HEK293 (cell line): Measurements from ENCODE around the gene CLK1.

Experiments used
- CTCF ChIA-PET: fragments of 350-600 bp; formaldehyde crosslinking; extraction: SDS; loops from one replicate; lab custom pipeline; 2021; ENCODE audit warnings: antibody characterized with exemption; lab: Yijun Ruan, JAX
- POLR2A ChIA-PET: fragments of 300-600 bp; formaldehyde crosslinking; extraction: SDS; loops from one replicate; lab custom pipeline; 2020; ENCODE audit warnings: antibody characterized with exemption, inconsistent platforms; lab: Yijun Ruan, JAX
- H3K27ac ChIP-seq: fragments of 200-500 bp; sonication (Bioruptor generic); 2 replicates; pipeline ENCODE4 v1.5.1; 2014; ENCODE audit warnings: low read depth, low read length, control low read depth, inconsistent platforms; ENCODE audit errors: extremely low read depth
- H3K36me3 ChIP-seq, 2 experiments: fragments of 200-500 bp in 1 of 2; sonication (Bioruptor generic) in 1 of 2; 1 replicate in 1 of 2; 2 replicates in 1 of 2; pipeline ENCODE4 v1.5.1; 2014 to 2017; ENCODE audit warnings: inconsistent platforms in 2 of 2, low read length in 2 of 2; ENCODE audit not compliant: control insufficient read depth in 2 of 2, insufficient read depth in 1 of 2
- H3K4me1 ChIP-seq: fragments of 200-500 bp; sonication (Bioruptor generic); 2 replicates; pipeline ENCODE4 v1.5.1; 2014; ENCODE audit warnings: mild to moderate bottlenecking, low read length, inconsistent platforms; ENCODE audit not compliant: control insufficient read depth, insufficient read depth
- H3K4me3 ChIP-seq: 2 replicates; pipeline ENCODE4 v1.5.1; 2011; ENCODE audit warnings: low read depth, mild to moderate bottlenecking, control low read depth, low read length, moderate library complexity
- H3K9me3 ChIP-seq: fragments of 200-500 bp; sonication (Bioruptor generic); 2 replicates; pipeline ENCODE4 v1.5.1; 2014; ENCODE audit warnings: low read depth, low read length, inconsistent platforms; ENCODE audit not compliant: control insufficient read depth, insufficient read depth
- CTCF ChIP-seq: fragments of 450-650 bp; formaldehyde crosslinking; IDR thresholded peaks from 2 replicates; pipeline ENCODE4 v1.5.1; 2016; ENCODE audit warnings: missing biosample characterization, missing genetic modification characterization
- IKZF3 ChIP-seq: fragments of 450-650 bp; IDR thresholded peaks from 2 replicates; pipeline ENCODE4 v1.5.0; 2018; ENCODE audit warnings: missing biosample characterization, mild to moderate bottlenecking, missing genetic modification characterization, moderate library complexity
- KLF8 ChIP-seq: fragments of 450-650 bp; formaldehyde crosslinking; IDR thresholded peaks from 2 replicates; pipeline ENCODE4 v1.5.1; 2016; ENCODE audit warnings: missing biosample characterization, missing genetic modification characterization
- ZNF114 ChIP-seq: fragments of 450-650 bp; formaldehyde crosslinking; IDR thresholded peaks from 2 replicates; pipeline ENCODE4 v1.5.0; 2017; ENCODE audit warnings: missing biosample characterization, missing genetic modification characterization
- ZNF155 ChIP-seq: fragments of 450-650 bp; formaldehyde crosslinking; IDR thresholded peaks from 2 replicates; pipeline ENCODE4 v1.5.1; 2016; ENCODE audit warnings: missing biosample characterization, missing genetic modification characterization
- ZNF24 ChIP-seq: fragments of 450-650 bp; formaldehyde crosslinking; IDR thresholded peaks from 2 replicates; pipeline ENCODE4 v1.5.1; 2016; ENCODE audit warnings: missing biosample characterization, missing genetic modification characterization
- ZNF510 ChIP-seq: fragments of 450-650 bp; formaldehyde crosslinking; IDR thresholded peaks from 2 replicates; pipeline ENCODE4 v1.5.1; 2018; ENCODE audit warnings: mild to moderate bottlenecking, missing genetic modification characterization, missing biosample characterization; ENCODE audit not compliant: insufficient replicate concordance
- TF ChIP-seq, protein P1 (sequence below): fragments of 450-650 bp; formaldehyde crosslinking; IDR thresholded peaks from 2 replicates; pipeline ENCODE4 v1.5.1; 2016; ENCODE audit warnings: missing biosample characterization, missing genetic modification characterization, borderline replicate concordance

CLK1 gene

GRCh38 chr2:200809506-200810251 is 54.8 kb downstream of the CLK1 start:
- Histone ChIP-seq H3K9me3 (no peaks in the 10 kb centered on the region), H3K4me3 (no peak overlapping the region), H3K4me1 (no peaks in the 10 kb centered on the region), H3K36me3 (peaks cover 12 to 21% of the 10 kb centered on the region in 2 experiments; a peak in 2 of 3 replicates), H3K27ac (no peak overlapping the region)
- no peak for TF ChIP-seq IKZF3
- TF ChIP-seq ZNF24 (tag by site-specific recombination): no peak
- no peak for TF ChIP-seq ZNF114 (tag by site-specific recombination)
- TF ChIP-seq CTCF: no peak
- TF ChIP-seq KLF8 (tag by site-specific recombination): no peak
- TF ChIP-seq, protein P1, sequence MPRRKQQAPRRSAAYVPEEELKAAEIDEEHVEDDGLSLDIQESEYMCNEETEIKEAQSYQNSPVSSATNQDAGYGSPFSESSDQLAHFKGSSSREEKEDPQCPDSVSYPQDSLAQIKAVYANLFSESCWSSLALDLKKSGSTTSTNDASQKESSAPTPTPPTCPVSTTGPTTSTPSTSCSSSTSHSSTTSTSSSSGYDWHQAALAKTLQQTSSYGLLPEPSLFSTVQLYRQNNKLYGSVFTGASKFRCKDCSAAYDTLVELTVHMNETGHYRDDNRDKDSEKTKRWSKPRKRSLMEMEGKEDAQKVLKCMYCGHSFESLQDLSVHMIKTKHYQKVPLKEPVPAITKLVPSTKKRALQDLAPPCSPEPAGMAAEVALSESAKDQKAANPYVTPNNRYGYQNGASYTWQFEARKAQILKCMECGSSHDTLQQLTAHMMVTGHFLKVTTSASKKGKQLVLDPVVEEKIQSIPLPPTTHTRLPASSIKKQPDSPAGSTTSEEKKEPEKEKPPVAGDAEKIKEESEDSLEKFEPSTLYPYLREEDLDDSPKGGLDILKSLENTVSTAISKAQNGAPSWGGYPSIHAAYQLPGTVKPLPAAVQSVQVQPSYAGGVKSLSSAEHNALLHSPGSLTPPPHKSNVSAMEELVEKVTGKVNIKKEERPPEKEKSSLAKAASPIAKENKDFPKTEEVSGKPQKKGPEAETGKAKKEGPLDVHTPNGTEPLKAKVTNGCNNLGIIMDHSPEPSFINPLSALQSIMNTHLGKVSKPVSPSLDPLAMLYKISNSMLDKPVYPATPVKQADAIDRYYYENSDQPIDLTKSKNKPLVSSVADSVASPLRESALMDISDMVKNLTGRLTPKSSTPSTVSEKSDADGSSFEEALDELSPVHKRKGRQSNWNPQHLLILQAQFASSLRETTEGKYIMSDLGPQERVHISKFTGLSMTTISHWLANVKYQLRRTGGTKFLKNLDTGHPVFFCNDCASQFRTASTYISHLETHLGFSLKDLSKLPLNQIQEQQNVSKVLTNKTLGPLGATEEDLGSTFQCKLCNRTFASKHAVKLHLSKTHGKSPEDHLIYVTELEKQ (tag by site-specific recombination): no peak
- TF ChIP-seq ZNF510 (tag by site-specific recombination): no peak
- TF ChIP-seq ZNF155 (tag by site-specific recombination): no peak
- POLR2A ChIA-PET: interaction anchor here (2.4 kb wide), 1 partner anchor 55 kb away, joined by 15 read pairs; the partner anchor contains the start of gene CLK1
- CTCF ChIA-PET: no interaction called here
